ENCODE data around the gene PRR3.

DNA sequence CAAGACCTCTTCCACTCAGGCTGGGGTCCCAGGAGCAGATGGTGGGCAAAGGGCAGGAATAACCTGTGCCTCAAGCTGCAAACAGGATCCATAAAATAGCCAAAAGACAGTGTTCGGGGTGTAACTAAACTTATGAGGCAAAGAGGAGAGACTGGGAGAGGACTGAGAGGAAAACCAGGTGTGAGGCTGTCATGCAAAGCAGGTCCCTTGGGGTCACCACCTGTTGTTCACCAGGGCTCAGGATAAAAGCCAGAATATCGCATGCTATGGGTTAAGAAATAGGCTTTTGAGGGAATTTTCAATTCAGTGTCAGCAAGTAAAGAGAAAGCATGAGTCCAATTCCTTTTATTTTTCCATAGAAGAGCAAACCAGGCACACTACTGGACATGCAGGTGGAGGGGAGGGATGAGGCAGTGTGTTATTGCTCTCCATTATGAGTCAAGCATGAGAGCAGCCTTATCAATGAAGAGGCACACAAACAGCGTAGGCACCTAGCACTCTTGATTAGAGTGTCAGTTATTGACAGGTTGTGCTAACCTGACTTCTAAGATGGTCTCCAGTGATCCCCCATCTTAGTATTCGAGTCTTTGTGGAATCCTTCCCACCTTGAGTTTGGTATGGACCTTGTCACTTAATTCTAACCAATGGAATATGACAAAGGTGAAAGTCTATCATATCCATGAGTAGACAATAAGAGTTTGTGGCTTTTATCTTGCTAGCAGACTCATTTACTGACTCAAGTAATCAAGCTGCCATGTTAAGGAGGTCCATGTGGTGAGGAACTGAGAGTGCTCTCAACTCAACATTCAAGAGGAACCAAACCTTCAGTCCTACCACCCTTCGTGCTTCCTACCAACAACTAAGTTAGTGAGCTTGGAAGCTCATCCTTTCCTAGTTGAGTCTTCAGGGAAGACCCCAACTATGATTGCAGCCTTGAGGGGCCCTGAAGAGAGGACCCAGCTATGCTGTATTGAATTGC lies 49.0 kb upstream of the PRR3 start:
- TF ChIP-seq EZH2 (IDR thresholded peaks at IDR 0.05; ENCODE audit: low read depth, unreplicated experiment), result no peak
- no peak for TF ChIP-seq REST (IDR thresholded peaks at IDR 0.05; ENCODE audit: unreplicated experiment)
- no peak for TF ChIP-seq CTCF (conservative IDR thresholded peaks at IDR 0.05; ENCODE audit: low read depth in 2 of 2)
- TF ChIP-seq NANOG (IDR thresholded peaks at IDR 0.05; ENCODE audit: borderline replicate concordance), result no peak
- TF ChIP-seq CREB1 (CRISPR knock-in tag; IDR thresholded peaks at IDR 0.05; ENCODE audit: low read depth), result no peak
- TF ChIP-seq POLR2AphosphoS5 (IDR thresholded peaks at IDR 0.05; ENCODE audit: low read depth), result no peak
- no peak for TF ChIP-seq JUNB (IDR thresholded peaks at IDR 0.05; ENCODE audit: unreplicated experiment)
- no peak for TF ChIP-seq ZNF114 (CRISPR knock-in tag; IDR thresholded peaks at IDR 0.05)
- no peak for TF ChIP-seq EZH2phosphoT487 (IDR thresholded peaks at IDR 0.05; ENCODE audit: unreplicated experiment)
- TF ChIP-seq ZNF462 (CRISPR knock-in tag; IDR thresholded peaks at IDR 0.05), result no peak
- no peak for TF ChIP-seq STAT1 (IDR thresholded peaks at IDR 0.05; ENCODE audit: unreplicated experiment)
- no peak for TF ChIP-seq ZNF331 (CRISPR knock-in tag; IDR thresholded peaks at IDR 0.05; ENCODE audit: low read depth)
- TF ChIP-seq, protein P1, sequence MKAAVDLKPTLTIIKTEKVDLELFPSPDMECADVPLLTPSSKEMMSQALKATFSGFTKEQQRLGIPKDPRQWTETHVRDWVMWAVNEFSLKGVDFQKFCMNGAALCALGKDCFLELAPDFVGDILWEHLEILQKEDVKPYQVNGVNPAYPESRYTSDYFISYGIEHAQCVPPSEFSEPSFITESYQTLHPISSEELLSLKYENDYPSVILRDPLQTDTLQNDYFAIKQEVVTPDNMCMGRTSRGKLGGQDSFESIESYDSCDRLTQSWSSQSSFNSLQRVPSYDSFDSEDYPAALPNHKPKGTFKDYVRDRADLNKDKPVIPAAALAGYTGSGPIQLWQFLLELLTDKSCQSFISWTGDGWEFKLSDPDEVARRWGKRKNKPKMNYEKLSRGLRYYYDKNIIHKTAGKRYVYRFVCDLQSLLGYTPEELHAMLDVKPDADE (IDR thresholded peaks at IDR 0.05), result no peak
